ENCODE results near the gene SLC7A5. TPM values are rescaled to one million over a fixed set of nuclear protein-coding genes. Genes with fewer than 3 reads are reported as not detected.

SLC7A5 gene
- total and polyA plus RNA-seq, 2 of the 13 experiments (the other 11 are each of a cell fraction or from before 2014, with no cell fraction given), result 79.6 to 155 TPM

- TF ChIP-seq ZNF276 (CRISPR knock-in tag; IDR thresholded peaks at IDR 0.05; ENCODE audit: low read depth) (no peak), SP5 (CRISPR knock-in tag; IDR thresholded peaks at IDR 0.05; ENCODE audit: borderline replicate concordance, low read depth) (0 out of 2 replicates have a peak, but pooled peaks have one; percentile 19), THAP11 (CRISPR knock-in tag; IDR thresholded peaks at IDR 0.05) (peak; percentile 54; the same call in 1 of the 2 replicates), SOX6 (IDR thresholded peaks at IDR 0.05) (no peak), SOX6 (CRISPR knock-in tag; IDR thresholded peaks at IDR 0.05) (peak; percentile 52; the same call in 1 of the 2 replicates), ETV5 (CRISPR knock-in tag; IDR thresholded peaks at IDR 0.05; ENCODE audit: borderline replicate concordance) (peak; percentile 81), ZSCAN29 (CRISPR knock-in tag; conservative IDR thresholded peaks at IDR 0.05) (0 out of 2 replicates have a peak, but pooled peaks have one; percentile 48)
Observed at GRCh38 chr16:87809150-87809902, 60.0 kb downstream of the SLC7A5 start (continued).

GRCh38 chr16:87808108-87808507 lies 61.2 kb downstream of the SLC7A5 start:
- Histone ChIP-seq H3K79me2 (ENCODE audit: insufficient read depth, low read length) (no peaks in the 10 kb centered on the region), H3K9me3 (ENCODE audit: low read length) (no peaks in the 10 kb centered on the region), H3K36me3 (replicated peaks in 1 of 2; ENCODE audit: control insufficient read depth in 1 of 2, insufficient read depth in 2 of 2, low read length in 2 of 2) (no peaks in the 10 kb centered on the region), H3K4me1 (ENCODE audit: insufficient read depth, low read length) (peaks cover 70% of the 10 kb centered on the region), H3K9ac (ENCODE audit: insufficient read depth, low read depth, low read length) (no peak overlapping the region), H3K27ac (ENCODE audit: extremely low read length, insufficient read depth, low read length) (no peak overlapping the region), H3K4me2 (ENCODE audit: low read depth, low read length) (no peak overlapping the region), H2AFZ (ENCODE audit: low read length) (no peak overlapping the region), H3K4me3 (replicated peaks in 1 of 3; ENCODE audit: insufficient read depth in 1 of 3, low read depth in 2 of 3, low read length in 3 of 3) (no peak overlapping the region), H3K27me3 (ENCODE audit: control insufficient read depth in 1 of 2, insufficient read depth in 2 of 2, low read length in 2 of 2) (0 out of 5 replicates have a peak, but pooled peaks cover 0 to 3% of the 10 kb centered on the region in 2 experiments), H4K20me1 (ENCODE audit: insufficient read depth, low read length) (no peaks in the 10 kb centered on the region)
- WGBS (ENCODE audit: low lambda C conversion rate), result 91% methylated on average over 5 of the region's 6 CpGs
- ChIA-PET CTCF (ENCODE audit: low intra/inter-chr PET ratio, low total read pairs) (no interaction called here), POLR2A (interaction anchor here (0.8 to 10.2 kb wide), 10 partner anchors 12 to 63 kb away, joined by 3 to 228 read pairs (median 10); partner anchors contain the start of gene SLC7A5)
- BruUV-seq (replicated peaks), result no TSS peak
- intact Hi-C loops (cut with micrococcal nuclease; ENCODE audit: unreplicated experiment), result no loop called here
- in situ Hi-C loops (cut with HindIII; ENCODE audit: extremely low pct_ligation_motif_present, low pct_unique_long_range_greater_than_20kb), result no loop called here
- no peak for DNase-seq (ENCODE audit: low spot score)
- no peak for FAIRE-seq
- TF ChIP-seq SRF (IDR thresholded peaks at IDR 0.05; ENCODE audit: low read depth, low read length), result peak; percentile 59; the same call in 1 of the 2 replicates
- peak; percentile 45; the same call in 1 of the 2 replicates for TF ChIP-seq CEBPB (IDR thresholded peaks at IDR 0.05; ENCODE audit: borderline replicate concordance, low read depth, low read length)
- no peak for TF ChIP-seq ZNF558 (CRISPR knock-in tag; IDR thresholded peaks at IDR 0.05; ENCODE audit: borderline replicate concordance)
- no peak for ATAC-seq
